H9 (cell line): Measurements from ENCODE around the gene SERPINA3. TPM values are rescaled to one million over a fixed set of nuclear protein-coding genes. Genes with fewer than 3 reads are reported as not detected.

ENCODE experiments used
- DNase-seq: peaks from one replicate; pipeline ENCODE4 v3.0.0-alpha.2; 2017
- H2AFZ ChIP-seq: one replicate; pipeline ENCODE4 v1.6.1; 2013; ENCODE audit warnings: mild to moderate bottlenecking, low read length, control low read depth, moderate library complexity
- H2AK5ac ChIP-seq: 2 replicates; pipeline ENCODE4 v1.6.1; 2013; ENCODE audit warnings: low read length, control low read depth, mixed read lengths; ENCODE audit not compliant: insufficient read length
- H2BK120ac ChIP-seq: one replicate; pipeline ENCODE4 v1.6.1; 2013; ENCODE audit warnings: low read depth, mild to moderate bottlenecking, low read length, control low read depth, inconsistent platforms; ENCODE audit not compliant: poor library complexity, severe bottlenecking
- H2BK12ac ChIP-seq: 2 replicates; pipeline ENCODE4 v1.6.1; 2013; ENCODE audit warnings: low read length, control low read depth, mixed read lengths, low read depth; ENCODE audit not compliant: insufficient read length
- H2BK15ac ChIP-seq: 2 replicates; pipeline ENCODE4 v1.6.1; 2013; ENCODE audit warnings: low read depth, low read length, control low read depth
- H2BK20ac ChIP-seq: one replicate; pipeline ENCODE4 v1.6.1; 2013; ENCODE audit warnings: low read depth, mild to moderate bottlenecking, low read length, control low read depth, inconsistent platforms; ENCODE audit not compliant: poor library complexity, severe bottlenecking
- H2BK5ac ChIP-seq: 2 replicates; pipeline ENCODE4 v1.6.1; 2013; ENCODE audit warnings: low read length, control low read depth, mixed read lengths; ENCODE audit not compliant: insufficient read length
- H3K14ac ChIP-seq: 2 replicates; pipeline ENCODE4 v1.6.1; 2013; ENCODE audit warnings: low read length, control low read depth; ENCODE audit not compliant: insufficient read depth
- H3K18ac ChIP-seq: 2 replicates; pipeline ENCODE4 v1.6.1; 2013; ENCODE audit warnings: low read depth, mild to moderate bottlenecking, mixed read lengths, low read length, control low read depth; ENCODE audit not compliant: insufficient read length
- H3K23ac ChIP-seq: 2 replicates; pipeline ENCODE4 v1.6.1; 2013; ENCODE audit warnings: low read length, control low read depth, mixed read lengths, low read depth; ENCODE audit not compliant: insufficient read length
- H3K23me2 ChIP-seq: 2 replicates; pipeline ENCODE4 v1.6.1; 2013; ENCODE audit warnings: low read depth, mild to moderate bottlenecking, mixed read lengths, low read length, control low read depth; ENCODE audit not compliant: insufficient read length, poor library complexity, severe bottlenecking
- H3K27ac ChIP-seq: 2 replicates; pipeline ENCODE4 v1.5.1; 2013; ENCODE audit warnings: low read length, control low read depth, mixed read lengths, low read depth; ENCODE audit not compliant: insufficient read length
- H3K27me3 ChIP-seq: 2 replicates; pipeline ENCODE4 v1.6.1; 2013; ENCODE audit warnings: low read length, control low read depth, inconsistent platforms; ENCODE audit not compliant: insufficient read depth
- H3K4ac ChIP-seq: 2 replicates; pipeline ENCODE4 v1.6.1; 2013; ENCODE audit warnings: low read depth, mild to moderate bottlenecking, control low read depth, inconsistent platforms, low read length, moderate library complexity
- H3K4me1 ChIP-seq: 2 replicates; pipeline ENCODE4 v1.6.1; 2013; ENCODE audit warnings: low read length, control low read depth, inconsistent platforms; ENCODE audit not compliant: insufficient read depth
- H3K4me2 ChIP-seq: 2 replicates; pipeline ENCODE4 v1.6.1; 2013; ENCODE audit warnings: low read length, control low read depth, mixed read lengths; ENCODE audit not compliant: insufficient read length, insufficient read depth
- H3K56ac ChIP-seq: 2 replicates; pipeline ENCODE4 v1.6.1; 2013; ENCODE audit warnings: low read depth, mild to moderate bottlenecking, mixed read lengths, low read length, control low read depth; ENCODE audit not compliant: insufficient read length
- H3K79me1 ChIP-seq: 2 replicates; pipeline ENCODE4 v1.6.1; 2013; ENCODE audit warnings: low read depth, mild to moderate bottlenecking, moderate library complexity, low read length, control low read depth, inconsistent platforms; ENCODE audit not compliant: insufficient read depth, poor library complexity, severe bottlenecking
- H3K79me2 ChIP-seq: 2 replicates; pipeline ENCODE4 v1.6.1; 2013; ENCODE audit warnings: low read length, control low read depth, inconsistent platforms; ENCODE audit not compliant: insufficient read depth
- H3K9ac ChIP-seq: 2 replicates; pipeline ENCODE4 v1.6.1; 2013; ENCODE audit warnings: low read length, control low read depth, mixed read lengths; ENCODE audit not compliant: insufficient read length; ENCODE audit errors: extremely low read depth
- H3K9me3 ChIP-seq: one replicate; pipeline ENCODE4 v1.6.1; 2013; ENCODE audit warnings: low read depth, low read length, inconsistent platforms; ENCODE audit not compliant: control insufficient read depth
- H3T11ph ChIP-seq: one replicate; pipeline ENCODE4 v1.6.1; 2013; ENCODE audit warnings: mild to moderate bottlenecking, low read length, control low read depth, inconsistent platforms
- H4K20me1 ChIP-seq: one replicate; pipeline ENCODE4 v1.6.1; 2013; ENCODE audit not compliant: control insufficient read depth, insufficient read length, insufficient read depth
- H4K5ac ChIP-seq: 2 replicates; pipeline ENCODE4 v1.6.1; 2013; ENCODE audit warnings: low read depth, mild to moderate bottlenecking, mixed read lengths, low read length, control low read depth; ENCODE audit not compliant: insufficient read length
- H4K8ac ChIP-seq: replicated peaks from 2 replicates; pipeline ENCODE4 v1.6.1; 2013; ENCODE audit warnings: low read length, control low read depth, mixed read lengths, low read depth; ENCODE audit not compliant: insufficient read length
- H4K91ac ChIP-seq: 2 replicates; pipeline ENCODE4 v1.6.1; 2013; ENCODE audit warnings: low read depth, mild to moderate bottlenecking, moderate library complexity, mixed read lengths, low read length, control low read depth; ENCODE audit not compliant: insufficient read length
- H3K27ac Mint-ChIP-seq, 3 experiments: 2 replicates in 2 of 3; 3 replicates in 1 of 3; pipeline ENCODE4 v1.8.0; 2020 to 2021; ENCODE audit warnings: mixed read lengths in 3 of 3, mild to moderate bottlenecking in 1 of 3, moderate library complexity in 1 of 3
- H3K27me3 Mint-ChIP-seq: 2 replicates; pipeline ENCODE4 v1.8.0; 2021; ENCODE audit warnings: low read depth, mild to moderate bottlenecking, moderate library complexity, mixed read lengths
- H3K36me3 Mint-ChIP-seq, 3 experiments: 2 replicates in 2 of 3; 3 replicates in 1 of 3; pipeline ENCODE4 v1.8.0; 2020 to 2021; ENCODE audit warnings: low read depth in 3 of 3, mixed read lengths in 3 of 3; ENCODE audit not compliant: insufficient read depth in 1 of 3
- H3K4me1 Mint-ChIP-seq, 2 experiments: 2 replicates each; pipeline ENCODE4 v1.8.0; 2020; ENCODE audit warnings: mixed read lengths in 2 of 2
- H3K4me3 Mint-ChIP-seq, 2 experiments: 2 replicates in 1 of 2; 3 replicates in 1 of 2; pipeline ENCODE4 v1.8.0; 2020 to 2021; ENCODE audit warnings: mild to moderate bottlenecking in 2 of 2, mixed read lengths in 2 of 2, moderate library complexity in 1 of 2
- H3K9me3 Mint-ChIP-seq, 2 experiments: 2 replicates in 1 of 2; 3 replicates in 1 of 2; pipeline ENCODE4 v1.8.0; 2020; ENCODE audit warnings: mild to moderate bottlenecking in 2 of 2, mixed read lengths in 2 of 2, moderate library complexity in 1 of 2
- CTCF ChIP-seq: fragments of 200-600 bp; sonication (generic); conservative IDR thresholded peaks from 3 replicates; pipeline ENCODE4 v1.8.0; 2021; ENCODE audit warnings: antibody characterized with exemption, mild to moderate bottlenecking
- WGBS: extraction: QIAGEN DNeasy Blood & Tissue Kit; methylation state at CpG from one replicate; pipeline ENCODE4 v1.1.7; 2013; ENCODE audit warnings: missing lambda C conversion rate, low lambda C conversion rate, mixed read lengths; ENCODE audit not compliant: insufficient read length; ENCODE audit errors: extremely low coverage; 5-methylcytosine and 5-hydroxymethylcytosine counted together
- total RNA-seq: library from RNA; stranded (reverse); gene quantifications from 2 replicates; pipeline ENCODE4 v1.2.1, GENCODE V29; 2021

The SERPINA3 gene
- total RNA-seq, 1 experiment from 2014 or later, result not detected

GRCh38 chr14:94673071-94673470 is 60.9 kb downstream of the SERPINA3 start:
- H4K20me1 ChIP-seq, result no peaks in the 10 kb centered on the region
- DNase-seq, result no peak
- H3K79me1 ChIP-seq, result no peaks in the 10 kb centered on the region
- no peak for TF ChIP-seq CTCF
- H3T11ph ChIP-seq, result no peak overlapping the region
- H3K27me3 Mint-ChIP-seq, result peaks cover 8% of the 10 kb centered on the region
- WGBS, result no CpG with 5 or more reads among the region's 7 CpGs
- H3K56ac ChIP-seq, result no peak overlapping the region
- no peaks in the 10 kb centered on the region for H3K27me3 ChIP-seq
- H3K4ac ChIP-seq, result no peak overlapping the region
- H3K36me3 Mint-ChIP-seq, result no peaks in the 10 kb centered on the region
- no peak overlapping the region for H2BK120ac ChIP-seq
- H3K27ac Mint-ChIP-seq, result no peak overlapping the region
- no peaks in the 10 kb centered on the region for H3K79me2 ChIP-seq
- no peak overlapping the region for H3K14ac ChIP-seq
- no peak overlapping the region for H3K4me2 ChIP-seq
- H3K27ac ChIP-seq, result no peak overlapping the region
- H3K4me3 Mint-ChIP-seq, result no peak overlapping the region
- no peak overlapping the region for H2BK15ac ChIP-seq
- no peaks in the 10 kb centered on the region for H3K4me1 ChIP-seq
- peaks cover 1 to 3% of the 10 kb centered on the region in 2 experiments; a peak in 2 of 4 replicates for H3K4me1 Mint-ChIP-seq
- no peak overlapping the region for H3K23ac ChIP-seq
- no peaks in the 10 kb centered on the region for H3K9me3 ChIP-seq
- H3K23me2 ChIP-seq, result no peaks in the 10 kb centered on the region
- no peak overlapping the region for H3K18ac ChIP-seq
- H4K91ac ChIP-seq, result no peak overlapping the region
- H2BK12ac ChIP-seq, result no peak overlapping the region
- H4K5ac ChIP-seq, result no peak overlapping the region
- H2BK20ac ChIP-seq, result no peak overlapping the region
- H2AFZ ChIP-seq, result no peak overlapping the region
- H4K8ac ChIP-seq, result no peak overlapping the region
- no peak overlapping the region for H3K9ac ChIP-seq
- no peak overlapping the region for H2BK5ac ChIP-seq
- peaks cover 0 to 3% of the 10 kb centered on the region in 2 experiments; a peak in 1 of 5 replicates for H3K9me3 Mint-ChIP-seq
- no peak overlapping the region for H2AK5ac ChIP-seq

Other genes with a start within 250 kb of the SERPINA3 start
- gene SERPINA2, start 245.7 kb upstream of the SERPINA3 start, total RNA-seq, result not detected in 2 replicates
- not detected in 2 replicates for gene SERPINA1, start 223.8 kb upstream of the SERPINA3 start, total RNA-seq
- not detected in 2 replicates for gene SERPINA11, start 159.6 kb upstream of the SERPINA3 start, total RNA-seq
- gene SERPINA9, start 136.2 kb upstream of the SERPINA3 start, total RNA-seq, result not detected in 2 replicates
- not detected in 2 replicates for gene SERPINA12, start 102.9 kb upstream of the SERPINA3 start, total RNA-seq
- not detected in 2 replicates for gene SERPINA4, start 50.9 kb upstream of the SERPINA3 start, total RNA-seq
- gene SERPINA5, start 31.0 kb upstream of the SERPINA3 start, total RNA-seq, result 1.1 and 1.2 TPM in 2 replicates
- gene GSC, start 157.7 kb downstream of the SERPINA3 start, total RNA-seq, result 0.22 TPM in 1 of 2 replicates, not detected in the other